Natural killer cell (primary cell): ENCODE results near the gene ADGRF1. TPM values are rescaled to one million over a fixed set of nuclear protein-coding genes. Genes with fewer than 3 reads are reported as not detected.
"Not testable (repeated sequence)": the region's sequence is repeated elsewhere in the genome, so short reads cannot be mapped to it uniquely, and the experiment has no call there.

Experiments used
- ATAC-seq, 3 donors: fragments of 150-1000 bp in 2 of 3; fragments of 200-7000 bp in 1 of 3; cut with Tn5 transposase; 1 replicate in 1 of 3; 2 replicates in 2 of 3; pipeline ENCODE4 v1.10.0; 2021; ENCODE audit warnings: mild to moderate bottlenecking in 2 of 3, moderate library complexity in 2 of 3
- DNase-seq, 2 donors: peaks; one replicate each; pipeline versions ENCODE4 v3.0.0 to v3.0.0-alpha.2; 2013 to 2021; ENCODE audit warnings: mixed read lengths in 1 of 2
- H3K27ac ChIP-seq: one replicate; pipeline ENCODE4 v1.5.1; 2013; ENCODE audit warnings: mild to moderate bottlenecking, low read length
- H3K27me3 ChIP-seq: one replicate; pipeline ENCODE4 v1.6.1; 2013; ENCODE audit warnings: low read length; ENCODE audit not compliant: control insufficient read depth, insufficient read depth
- H3K36me3 ChIP-seq: one replicate; pipeline ENCODE4 v1.6.1; 2013; ENCODE audit warnings: low read length; ENCODE audit not compliant: control insufficient read depth, insufficient read depth
- H3K4me1 ChIP-seq: one replicate; pipeline ENCODE4 v1.6.1; 2013; ENCODE audit warnings: low read length; ENCODE audit not compliant: control insufficient read depth, insufficient read depth
- H3K4me3 ChIP-seq: one replicate; pipeline ENCODE4 v1.5.1; 2013; ENCODE audit warnings: low read length
- H3K9me3 ChIP-seq: one replicate; pipeline ENCODE4 v1.6.1; 2013; ENCODE audit warnings: low read length; ENCODE audit not compliant: control insufficient read depth, insufficient read depth
- H3K27ac Mint-ChIP-seq, 2 donors: one replicate each; pipeline ENCODE4 v1.8.0; 2022; ENCODE audit warnings: mild to moderate bottlenecking in 2 of 2, mixed read lengths in 2 of 2, moderate library complexity in 1 of 2
- H3K27me3 Mint-ChIP-seq, 2 donors: one replicate each; pipeline ENCODE4 v1.8.0; 2022; ENCODE audit warnings: low read depth in 2 of 2, mixed read lengths in 2 of 2
- H3K36me3 Mint-ChIP-seq: one replicate; pipeline ENCODE4 v1.8.0; 2022; ENCODE audit warnings: mixed read lengths
- H3K4me1 Mint-ChIP-seq, 2 donors: one replicate each; pipeline ENCODE4 v1.8.0; 2022; ENCODE audit warnings: mixed read lengths in 2 of 2
- H3K4me3 Mint-ChIP-seq: one replicate; pipeline ENCODE4 v1.8.0; 2022; ENCODE audit warnings: mild to moderate bottlenecking, moderate library complexity, mixed read lengths
- H3K9me3 Mint-ChIP-seq, 2 donors: one replicate each; pipeline ENCODE4 v1.8.0; 2022; ENCODE audit warnings: mixed read lengths in 2 of 2
- CTCF ChIP-seq: fragments of 200-600 bp; IDR thresholded peaks from one replicate; pipeline ENCODE4 v1.8.0; 2022; ENCODE audit warnings: antibody characterized with exemption
- WGBS: methylation state at CpG from one replicate; pipeline ENCODE4 v1.1.7; 2013; ENCODE audit warnings: missing lambda C conversion rate; ENCODE audit not compliant: insufficient coverage; 5-methylcytosine and 5-hydroxymethylcytosine counted together
- intact Hi-C: fragments of 100-400 bp; cut with micrococcal nuclease; formaldehyde crosslinking; loops from one replicate; pipeline ENCODE4 v1.14.2; 2022
- total RNA-seq, 4 donors: library from RNA; stranded (reverse); fragments of 120-200 nt in 1 of 4; gene quantifications; one replicate each; pipeline versions ENCODE4 v1.2.3 to v1.2.4, GENCODE V29; 2013 to 2022

Gene ADGRF1
- total RNA-seq, 3 donors from 2014 or later (not counting 1 experiment from before 2014, with no cell fraction given) = not detected

GRCh38 chr6:47059216-47059885 lies 17.2 kb upstream of the ADGRF1 start:
- intact Hi-C loops = no loop called here
- H3K4me1 ChIP-seq = no peaks in the 10 kb centered on the region
- no peak overlapping the region for H3K4me3 Mint-ChIP-seq
- H3K27me3 Mint-ChIP-seq = no peaks in the 10 kb centered on the region
- H3K9me3 ChIP-seq = no peaks in the 10 kb centered on the region
- H3K36me3 Mint-ChIP-seq = no peaks in the 10 kb centered on the region
- no peaks in the 10 kb centered on the region for H3K27me3 ChIP-seq
- TF ChIP-seq CTCF = no peak
- H3K4me1 Mint-ChIP-seq = no peaks in the 10 kb centered on the region
- 84% methylated on average over 5 of the region's 5 CpGs for WGBS
- DNase-seq (no peak), ATAC-seq (no peak)
- H3K27ac ChIP-seq = no peak overlapping the region
- H3K36me3 ChIP-seq = no peaks in the 10 kb centered on the region
- peaks cover 0 to 6% of the 10 kb centered on the region in 2 donors for H3K9me3 Mint-ChIP-seq
- H3K27ac Mint-ChIP-seq = no peak overlapping the region
- no peak overlapping the region for H3K4me3 ChIP-seq

GRCh38 chr6:47057830-47058540 lies 15.9 kb upstream of the ADGRF1 start:
- WGBS = 100% methylated on average over 1 of the region's 1 CpG
- DNase-seq (no peak), ATAC-seq (no peak)
- Histone ChIP-seq H3K27me3 (no peaks in the 10 kb centered on the region), H3K4me3 (no peak overlapping the region), H3K9me3 (no peaks in the 10 kb centered on the region), H3K4me1 (no peaks in the 10 kb centered on the region), H3K36me3 (no peaks in the 10 kb centered on the region), H3K27ac (no peak overlapping the region)
- intact Hi-C loops = no loop called here
- Mint-ChIP-seq H3K4me3 (no peak overlapping the region), H3K9me3 (peaks cover 0 to 6% of the 10 kb centered on the region in 2 donors), H3K27me3 (no peaks in the 10 kb centered on the region), H3K4me1 (no peaks in the 10 kb centered on the region), H3K27ac (no peak overlapping the region), H3K36me3 (no peaks in the 10 kb centered on the region)
- TF ChIP-seq CTCF = no peak

GRCh38 chr6:47056832-47057231 lies 14.7 kb upstream of the ADGRF1 start:
- no peak for ATAC-seq
- H3K27ac Mint-ChIP-seq = no peak overlapping the region
- intact Hi-C loops = no loop called here
- no peaks in the 10 kb centered on the region for H3K4me1 Mint-ChIP-seq
- H3K36me3 Mint-ChIP-seq = no peaks in the 10 kb centered on the region
- no peak for DNase-seq
- no peak overlapping the region for H3K4me3 Mint-ChIP-seq
- H3K9me3 Mint-ChIP-seq = peaks cover 0 to 6% of the 10 kb centered on the region in 2 donors
- H3K27ac ChIP-seq = no peak overlapping the region
- no peaks in the 10 kb centered on the region for H3K36me3 ChIP-seq
- no peak overlapping the region for H3K4me3 ChIP-seq
- H3K9me3 ChIP-seq = no peaks in the 10 kb centered on the region
- 92% methylated on average over 1 of the region's 2 CpGs for WGBS
- no peaks in the 10 kb centered on the region for H3K27me3 ChIP-seq
- no peaks in the 10 kb centered on the region for H3K4me1 ChIP-seq
- no peak for TF ChIP-seq CTCF
- H3K27me3 Mint-ChIP-seq = no peaks in the 10 kb centered on the region

GRCh38 chr6:47054302-47054701 lies 12.2 kb upstream of the ADGRF1 start:
- H3K27me3 Mint-ChIP-seq, H3K9me3 Mint-ChIP-seq, H3K4me3 Mint-ChIP-seq, H3K9me3 ChIP-seq, H3K36me3 ChIP-seq, H3K4me3 ChIP-seq, H3K27me3 ChIP-seq, ATAC-seq, H3K27ac ChIP-seq, H3K4me1 Mint-ChIP-seq, H3K27ac Mint-ChIP-seq, H3K4me1 ChIP-seq, intact Hi-C loops, DNase-seq, H3K36me3 Mint-ChIP-seq: not testable (repeated sequence)
- WGBS = 90% methylated on average over 2 of the region's 2 CpGs
